ENCODE data around the gene TRPM5. TPM values are rescaled to one million over a fixed set of nuclear protein-coding genes. Genes with fewer than 3 reads are reported as not detected.

The TRPM5 gene
- total RNA-seq, 1 donor from 2014 or later, result 0.46 TPM

DNA sequence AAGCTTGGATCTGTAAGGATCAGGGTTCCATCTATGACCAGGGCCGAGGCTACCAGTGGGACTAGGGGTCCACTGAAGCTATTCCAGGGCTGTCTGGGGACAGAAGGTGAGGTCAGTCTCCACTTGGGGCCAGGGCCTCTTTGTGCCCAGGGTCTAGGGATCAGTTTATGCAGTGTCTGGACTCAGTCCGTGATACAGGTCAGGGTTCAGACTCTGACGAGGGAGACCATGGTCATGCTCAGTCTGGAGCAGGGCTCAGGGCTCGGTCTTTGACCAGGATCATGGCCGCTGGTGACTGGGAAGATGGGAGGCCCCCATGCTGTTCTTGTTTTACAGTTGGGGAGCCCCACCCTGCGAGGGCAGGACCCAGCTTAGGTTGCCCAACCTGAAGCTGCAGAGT, 32.0 kb downstream of the TRPM5 start:
- TF ChIP-seq, protein P1, sequence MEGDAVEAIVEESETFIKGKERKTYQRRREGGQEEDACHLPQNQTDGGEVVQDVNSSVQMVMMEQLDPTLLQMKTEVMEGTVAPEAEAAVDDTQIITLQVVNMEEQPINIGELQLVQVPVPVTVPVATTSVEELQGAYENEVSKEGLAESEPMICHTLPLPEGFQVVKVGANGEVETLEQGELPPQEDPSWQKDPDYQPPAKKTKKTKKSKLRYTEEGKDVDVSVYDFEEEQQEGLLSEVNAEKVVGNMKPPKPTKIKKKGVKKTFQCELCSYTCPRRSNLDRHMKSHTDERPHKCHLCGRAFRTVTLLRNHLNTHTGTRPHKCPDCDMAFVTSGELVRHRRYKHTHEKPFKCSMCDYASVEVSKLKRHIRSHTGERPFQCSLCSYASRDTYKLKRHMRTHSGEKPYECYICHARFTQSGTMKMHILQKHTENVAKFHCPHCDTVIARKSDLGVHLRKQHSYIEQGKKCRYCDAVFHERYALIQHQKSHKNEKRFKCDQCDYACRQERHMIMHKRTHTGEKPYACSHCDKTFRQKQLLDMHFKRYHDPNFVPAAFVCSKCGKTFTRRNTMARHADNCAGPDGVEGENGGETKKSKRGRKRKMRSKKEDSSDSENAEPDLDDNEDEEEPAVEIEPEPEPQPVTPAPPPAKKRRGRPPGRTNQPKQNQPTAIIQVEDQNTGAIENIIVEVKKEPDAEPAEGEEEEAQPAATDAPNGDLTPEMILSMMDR (IDR thresholded peaks at IDR 0.05; ENCODE audit: unreplicated experiment), result no peak

DNA sequence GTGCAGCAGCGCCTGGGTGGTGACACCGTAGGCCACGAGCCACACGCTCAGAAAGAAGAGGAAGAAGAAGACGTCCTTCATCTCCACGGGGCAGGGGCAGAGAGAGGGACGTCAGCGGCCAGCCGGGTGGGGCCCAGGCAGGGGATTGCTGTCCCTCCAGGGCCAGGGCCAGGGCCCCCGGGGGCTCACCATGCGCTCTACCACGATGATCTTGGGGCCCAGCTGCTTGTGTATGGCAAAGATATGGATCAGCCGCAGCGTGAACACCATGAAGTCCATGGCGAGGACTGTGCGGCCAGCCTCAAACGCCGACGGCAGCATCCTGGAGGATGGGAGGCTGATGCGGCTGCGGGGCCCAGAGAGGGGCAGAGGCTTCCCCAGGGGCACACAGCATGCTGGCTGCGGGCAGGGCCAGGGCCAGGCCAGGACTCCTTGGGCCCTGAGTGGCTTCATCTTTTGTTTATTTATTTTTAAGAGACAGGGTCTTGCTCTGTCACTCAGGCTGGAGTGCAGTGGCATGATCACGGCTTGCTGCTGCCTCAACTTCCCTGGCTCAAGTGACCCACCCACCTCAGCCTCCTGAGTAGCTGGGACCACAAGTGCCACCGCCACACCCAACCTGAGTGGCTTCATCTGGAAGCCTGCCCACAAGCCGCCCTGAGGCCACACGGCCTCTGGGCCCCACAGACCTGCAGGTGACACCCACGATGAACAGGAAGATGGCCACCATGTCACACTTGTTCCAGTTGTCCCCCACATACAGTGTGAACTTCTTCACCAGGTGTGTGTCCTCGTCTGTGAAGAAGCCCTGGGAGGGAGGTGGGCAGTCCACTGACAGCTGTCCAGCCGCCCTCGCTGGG, 32.6 kb downstream of the TRPM5 start:
- no peaks in the 10 kb centered on the region for H3K36me3 Mint-ChIP-seq (ENCODE audit: insufficient read depth)
- H3K9me3 Mint-ChIP-seq (ENCODE audit: low read depth), result no peaks in the 10 kb centered on the region
- peak overlapping the region; percentile 59 for H3K27ac Mint-ChIP-seq

More for the DNA sequence above, 32.0 kb downstream of the TRPM5 start:
- DNase-seq (ENCODE audit: low spot score, unreplicated experiment), result no peak
- Mint-ChIP-seq H3K27ac (no peak overlapping the region), H3K4me3 (ENCODE audit: low read depth) (no peak overlapping the region), H3K4me1 (ENCODE audit: low read depth) (peaks cover 27% of the 10 kb centered on the region), H3K36me3 (ENCODE audit: insufficient read depth) (no peaks in the 10 kb centered on the region), H3K27me3 (no peaks in the 10 kb centered on the region), H3K9me3 (ENCODE audit: low read depth) (no peaks in the 10 kb centered on the region)

DNA sequence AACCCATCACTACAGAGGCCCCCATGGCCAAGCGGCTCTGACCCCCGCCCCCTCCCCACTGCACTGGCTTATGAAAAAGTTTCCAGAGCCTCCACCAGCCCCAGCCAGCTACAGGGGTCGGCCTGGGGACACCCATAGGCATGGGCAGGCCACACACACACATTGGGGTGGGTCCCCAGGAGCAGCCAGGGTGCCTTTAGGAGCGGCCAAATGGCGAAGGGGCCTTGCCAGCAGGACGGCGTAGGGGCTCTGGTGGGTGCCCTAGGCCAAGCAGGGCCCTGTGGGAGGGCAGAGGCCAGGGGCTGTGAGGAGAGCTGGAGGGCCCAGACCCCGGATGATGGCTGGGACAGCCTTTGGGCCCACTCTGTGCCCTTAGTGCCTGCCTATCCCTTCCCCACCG, 33.7 kb downstream of the TRPM5 start:
- no peak for DNase-seq (ENCODE audit: low spot score, unreplicated experiment)
- TF ChIP-seq, protein P1 (IDR thresholded peaks at IDR 0.05; ENCODE audit: unreplicated experiment), result no peak
- H3K36me3 Mint-ChIP-seq (ENCODE audit: insufficient read depth), result no peaks in the 10 kb centered on the region
- H3K27ac Mint-ChIP-seq, result peak overlapping the region; percentile 29
- H3K4me3 Mint-ChIP-seq (ENCODE audit: low read depth), result no peak overlapping the region
- H3K27me3 Mint-ChIP-seq, result no peaks in the 10 kb centered on the region
- peaks cover 29% of the 10 kb centered on the region for H3K4me1 Mint-ChIP-seq (ENCODE audit: low read depth)
- H3K9me3 Mint-ChIP-seq (ENCODE audit: low read depth), result no peaks in the 10 kb centered on the region

More for the DNA sequence above, 32.6 kb downstream of the TRPM5 start:
- no peak overlapping the region for H3K4me3 Mint-ChIP-seq (ENCODE audit: low read depth)
- no peak for DNase-seq (ENCODE audit: low spot score, unreplicated experiment)
- peaks cover 27% of the 10 kb centered on the region for H3K4me1 Mint-ChIP-seq (ENCODE audit: low read depth)
- no peaks in the 10 kb centered on the region for H3K27me3 Mint-ChIP-seq
- TF ChIP-seq, protein P1 (IDR thresholded peaks at IDR 0.05; ENCODE audit: unreplicated experiment), result no peak

DNA sequence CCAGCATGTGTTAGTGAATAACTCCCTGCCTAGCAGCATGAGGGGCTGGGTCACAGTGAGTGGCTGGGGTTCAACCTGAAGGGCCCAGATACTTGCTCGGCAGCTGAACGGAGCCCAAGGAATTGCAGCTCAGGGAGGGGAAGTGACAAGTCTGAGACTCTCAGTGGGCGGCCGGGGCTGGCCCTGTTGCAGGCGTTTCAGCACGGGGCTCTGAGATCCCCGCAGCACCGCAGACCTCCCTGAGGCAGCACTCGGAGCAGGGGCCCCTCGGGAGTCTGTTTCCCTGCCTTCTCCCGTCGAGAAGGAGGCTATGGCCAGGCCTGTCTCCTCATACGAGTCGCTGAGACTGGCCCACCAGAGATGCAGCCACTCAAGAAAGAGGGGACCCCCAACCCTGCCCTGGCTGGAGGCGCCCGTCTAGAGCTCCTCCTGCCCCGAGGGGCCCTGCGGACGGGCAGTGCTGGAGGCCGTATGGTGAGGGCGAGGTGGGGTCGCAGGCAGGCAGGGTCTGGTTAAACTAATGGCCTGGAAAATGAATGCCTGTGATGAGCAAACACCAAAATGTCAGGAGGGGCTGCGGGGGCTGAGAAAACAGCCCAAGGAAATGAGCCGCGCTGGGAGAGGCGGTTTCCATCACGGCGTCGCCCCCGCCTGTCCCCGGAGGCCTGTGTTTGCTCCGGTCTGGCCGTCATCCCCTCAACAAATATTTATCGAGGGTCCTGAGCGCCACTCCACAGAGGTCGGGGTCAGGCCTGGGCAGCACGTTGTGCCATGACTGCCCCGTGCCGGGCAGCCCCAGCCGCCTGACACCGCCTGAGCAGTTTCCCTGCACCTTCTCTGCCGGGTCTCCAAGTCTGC, 34.5 kb downstream of the TRPM5 start:
- no peaks in the 10 kb centered on the region for H3K9me3 Mint-ChIP-seq (ENCODE audit: low read depth)
- no peaks in the 10 kb centered on the region for H3K27me3 Mint-ChIP-seq
- H3K36me3 Mint-ChIP-seq (ENCODE audit: insufficient read depth), result no peaks in the 10 kb centered on the region
- peak overlapping the region; percentile 93 for H3K27ac Mint-ChIP-seq
- no peak overlapping the region for H3K4me3 Mint-ChIP-seq (ENCODE audit: low read depth)
- TF ChIP-seq, protein P1 (IDR thresholded peaks at IDR 0.05; ENCODE audit: unreplicated experiment), result no peak
- no peak for DNase-seq (ENCODE audit: low spot score, unreplicated experiment)
- peaks cover 29% of the 10 kb centered on the region for H3K4me1 Mint-ChIP-seq (ENCODE audit: low read depth)

DNA sequence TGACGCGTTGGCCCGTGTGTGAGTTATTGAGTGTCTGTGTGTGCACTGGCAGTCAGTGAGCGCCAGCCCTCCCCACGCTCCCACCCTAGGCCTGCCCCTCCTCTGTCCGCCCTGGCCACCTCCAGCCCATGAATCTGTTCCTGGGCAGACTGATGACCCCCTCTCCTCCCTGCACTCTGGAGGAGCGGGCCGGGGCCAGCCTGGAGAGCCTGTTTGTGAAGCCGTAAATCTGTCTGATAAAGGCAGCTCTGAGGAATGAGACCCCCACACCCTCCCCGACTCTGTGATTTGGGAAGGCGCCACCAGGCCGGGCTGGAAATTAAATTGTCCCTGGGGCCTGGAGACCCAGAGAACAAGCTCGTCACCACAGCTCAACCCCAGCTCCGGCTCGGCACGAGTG, 35.2 kb downstream of the TRPM5 start:
- Mint-ChIP-seq H3K4me3 (ENCODE audit: low read depth) (peak overlapping the region; percentile 54), H3K27ac (peak overlapping the region; percentile 93), H3K36me3 (ENCODE audit: insufficient read depth) (no peaks in the 10 kb centered on the region), H3K9me3 (ENCODE audit: low read depth) (no peaks in the 10 kb centered on the region), H3K27me3 (no peaks in the 10 kb centered on the region), H3K4me1 (ENCODE audit: low read depth) (peaks cover 29% of the 10 kb centered on the region)
- TF ChIP-seq, protein P1 (IDR thresholded peaks at IDR 0.05; ENCODE audit: unreplicated experiment), result no peak
- DNase-seq (ENCODE audit: low spot score, unreplicated experiment), result no peak

Measured in progenitor cell of endocrine pancreas (in vitro differentiated cells).